Activated gamma-delta T cell treated with Interleukin-2 at 50 U/mL for 16 hours (primary cell): ENCODE data around the gene NSL1.

Source experiments
- DNase-seq: peaks from one replicate; pipeline ENCODE4 v3.0.0-alpha.2; 2020

The NSL1 gene

GRCh38 chr1:212700892-212701819 lies 90.4 kb downstream of the NSL1 start:
- DNase-seq: peak; percentile 10

DNA sequence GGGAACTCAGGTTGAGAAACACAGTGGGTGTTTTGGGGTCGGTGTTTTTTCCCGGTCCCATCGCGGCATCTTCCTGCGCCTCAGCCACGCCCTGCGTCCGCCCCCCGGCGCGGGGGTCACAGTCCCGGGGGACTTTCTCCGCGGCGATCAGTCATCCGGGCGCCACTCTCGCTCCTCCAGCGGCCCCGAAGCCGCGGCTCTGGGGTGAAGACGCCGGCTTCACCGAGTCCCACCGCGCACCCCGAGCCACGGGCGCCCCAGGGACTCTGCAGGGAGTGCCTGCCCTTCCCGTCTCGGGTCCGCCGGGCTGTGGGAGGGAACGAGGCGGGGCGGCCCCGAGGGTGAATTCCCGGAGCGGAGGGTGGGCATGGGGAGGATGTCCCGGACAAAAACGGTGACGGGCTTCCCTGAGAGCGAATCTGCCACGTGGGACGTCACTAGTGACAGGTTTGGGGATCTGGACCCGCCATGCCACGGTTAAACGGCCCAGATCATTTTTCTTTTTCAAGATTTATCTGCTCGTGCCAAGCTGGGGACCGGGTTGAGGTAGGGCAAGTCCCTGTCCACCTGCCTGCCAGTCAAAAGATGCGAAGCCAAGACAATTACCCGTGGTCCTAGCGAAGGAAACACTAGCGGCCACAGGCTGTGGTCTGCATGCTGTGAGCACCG lies 91.2 kb downstream of the NSL1 start:
- DNase-seq: peak; percentile 26

DNA sequence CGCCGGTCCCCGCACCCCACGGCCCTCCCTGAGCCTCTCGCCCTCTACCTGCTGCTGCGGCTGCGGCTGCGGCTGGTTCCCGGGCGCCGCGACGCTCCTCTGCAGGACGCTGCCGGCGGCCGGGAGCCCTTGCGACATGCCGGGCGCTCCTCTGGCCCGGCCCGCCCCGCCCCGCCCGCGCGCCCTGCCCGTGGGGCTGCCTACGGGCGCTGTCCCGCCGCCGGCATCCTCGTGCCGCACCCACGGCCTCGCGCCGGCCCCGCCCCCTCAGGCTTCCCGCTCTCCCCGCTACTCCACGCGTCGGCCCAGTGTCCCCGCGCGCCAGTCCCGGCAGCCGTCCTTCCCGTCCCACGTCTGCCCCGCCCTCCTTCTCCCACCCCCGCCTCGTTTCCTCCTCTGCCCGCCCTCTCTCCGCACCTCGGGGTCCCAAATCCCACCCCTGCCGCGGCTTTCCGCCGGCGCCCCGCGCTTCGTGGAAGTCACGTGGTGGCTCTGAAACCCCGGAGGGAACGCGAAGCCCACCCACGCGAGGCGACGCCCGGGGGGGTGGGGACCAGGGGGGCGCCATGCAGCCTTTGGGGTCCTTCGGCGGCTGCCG lies 91.9 kb downstream of the NSL1 start, which contains the start of gene BATF3:
TSS of gene BATF3 (minus strand) at position 216 of the 598 bp plus-strand sequence. CDS start at position 138, 78 bp downstream.
- peak; percentile 21 for DNase-seq

DNA sequence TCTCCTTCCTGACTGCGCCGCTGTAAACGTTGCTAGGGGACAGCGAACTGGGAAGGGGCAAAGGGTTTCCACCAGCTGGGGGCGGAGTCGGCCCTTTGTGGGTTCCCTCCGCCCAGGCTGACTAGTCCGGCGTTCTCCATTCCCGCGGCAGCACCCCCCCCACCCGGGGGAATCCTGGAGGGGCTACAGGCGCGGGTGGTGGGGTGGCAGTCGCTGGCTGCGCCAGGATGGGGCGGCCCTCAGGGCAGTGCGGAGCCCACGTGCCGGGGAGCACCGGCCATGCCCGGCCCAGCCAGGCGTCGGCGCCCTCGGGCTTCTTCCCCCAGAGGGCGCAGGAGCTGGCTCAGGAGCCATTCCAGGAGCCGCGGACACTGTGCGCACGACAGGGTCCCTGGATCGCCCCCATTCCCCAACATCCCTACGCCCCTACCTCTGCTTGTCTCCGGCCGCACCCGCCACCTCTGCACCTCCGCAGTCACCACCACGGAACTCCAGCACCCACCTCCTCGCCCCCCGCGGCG lies 92.4 kb downstream of the NSL1 start:
- DNase-seq: peak; percentile 22

GRCh38 chr1:212698467-212699103 lies 93.0 kb downstream of the NSL1 start:
- DNase-seq: no peak

DNA sequence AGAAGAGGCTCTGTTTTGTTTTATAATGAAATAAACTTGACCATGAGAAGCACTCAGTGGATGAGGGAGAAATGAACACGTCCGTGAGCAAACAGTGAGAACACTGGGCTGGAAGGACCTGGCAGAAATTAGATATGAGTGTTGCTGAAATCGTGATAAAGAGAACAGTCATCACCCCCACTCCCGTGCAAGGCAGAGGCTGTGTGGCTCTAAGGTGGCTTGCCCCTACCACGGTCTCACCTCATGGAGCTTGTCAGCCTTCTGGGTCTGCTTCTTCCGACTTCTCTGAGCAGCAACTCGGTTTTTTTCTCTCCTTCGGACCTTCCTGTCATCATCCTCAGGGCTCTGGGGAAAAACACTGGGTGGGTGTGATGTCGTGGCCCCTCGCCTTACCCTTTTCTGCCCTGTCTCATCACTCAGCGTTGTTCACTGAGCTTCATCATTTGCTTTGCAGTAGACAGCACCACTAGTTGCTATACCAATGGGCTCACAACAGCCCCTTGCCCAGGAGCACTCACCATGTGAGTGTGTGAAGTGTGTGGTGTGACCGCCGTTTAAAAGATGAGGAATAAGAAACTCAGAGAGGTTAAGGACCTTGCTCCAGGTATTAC lies 94.8 kb downstream of the NSL1 start:
- no peak for DNase-seq

- DNase-seq: no peak
Measured at GRCh38 chr1:212692774-212693644, 98.6 kb downstream of the NSL1 start.

DNA sequence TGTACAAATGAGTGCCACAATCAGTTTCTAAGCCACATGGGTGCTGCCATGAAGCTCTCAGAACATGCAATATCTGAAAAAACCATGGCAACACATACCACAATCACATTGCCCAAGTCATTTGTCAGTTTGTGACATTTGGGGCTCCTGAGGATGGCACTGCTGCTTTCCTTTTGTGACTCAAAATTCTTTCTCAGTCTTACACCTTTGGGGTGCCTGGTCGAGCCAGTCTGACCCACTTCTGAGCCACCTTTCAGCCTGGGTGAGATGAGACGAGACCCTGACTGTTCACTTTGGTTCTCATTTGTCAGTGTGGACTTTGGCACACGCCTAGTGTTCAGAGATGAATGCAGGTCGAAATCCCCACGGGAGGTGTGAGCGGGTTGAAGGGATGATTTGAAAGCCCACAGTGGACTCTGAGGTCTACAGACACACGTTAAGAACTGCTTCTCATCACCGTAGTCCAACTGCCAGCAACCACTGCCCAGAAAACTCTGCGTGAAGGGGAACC lies 100.0 kb downstream of the NSL1 start:
- DNase-seq: no peak

DNA sequence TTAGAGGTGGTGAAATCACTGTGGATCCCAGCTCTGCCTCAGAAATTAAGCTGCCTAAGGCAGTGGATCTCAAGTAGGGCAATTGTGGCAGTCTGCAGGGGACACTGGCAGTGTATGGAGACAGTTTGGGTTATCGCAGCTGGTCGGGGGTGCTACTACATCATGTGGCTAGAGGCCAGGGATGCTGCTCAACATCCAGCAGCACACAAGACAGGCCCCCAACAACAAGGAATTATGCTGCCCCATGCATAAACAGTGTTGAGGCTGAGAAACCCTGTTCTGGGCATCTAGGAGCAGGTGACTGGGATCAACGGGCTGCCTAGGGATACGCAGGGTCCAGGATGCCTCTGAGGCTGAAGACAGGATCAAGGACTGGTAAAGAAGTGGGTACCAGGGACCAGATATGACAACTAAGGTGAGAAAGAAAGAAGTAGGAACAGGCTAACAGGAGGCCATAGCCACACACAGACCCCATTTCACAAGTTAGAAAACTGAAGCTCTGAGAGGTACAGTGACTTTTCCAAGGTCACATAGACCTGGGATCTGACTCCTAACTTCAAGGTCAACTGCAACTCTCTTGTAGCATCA lies 100.7 kb downstream of the NSL1 start:
- DNase-seq: no peak

DNA sequence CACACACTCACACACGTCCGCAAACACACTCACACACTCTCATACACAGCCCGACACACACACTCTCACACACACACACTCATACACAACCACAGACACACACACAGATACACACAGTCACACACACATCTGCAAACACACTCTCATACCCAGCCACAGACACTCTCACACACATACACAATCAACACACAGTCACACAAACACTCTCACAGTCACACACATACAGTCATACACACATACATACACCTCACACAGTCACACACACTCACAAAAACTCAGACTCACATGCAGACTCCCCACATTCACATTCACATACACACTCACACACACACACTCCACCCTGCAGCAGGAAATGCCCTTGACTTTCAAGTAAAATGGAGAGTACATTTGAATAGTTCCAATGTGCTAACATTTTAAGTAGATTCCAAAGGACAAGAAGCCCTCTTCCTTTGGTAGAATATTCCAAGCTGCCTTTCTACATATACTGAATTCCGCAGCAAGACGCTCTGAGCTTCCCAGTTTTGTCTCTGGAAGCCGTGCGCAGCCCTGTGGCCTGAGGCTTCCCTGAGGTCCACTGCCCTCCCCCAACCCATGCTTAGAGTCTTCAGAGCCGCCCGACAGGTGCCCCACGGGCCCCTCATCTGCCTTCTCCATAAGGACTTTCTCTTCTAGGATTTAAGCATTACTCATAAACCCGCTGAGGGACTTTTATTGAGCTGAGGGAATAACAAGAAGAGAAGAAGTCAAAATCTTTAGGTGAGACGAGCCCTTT lies 101.6 kb downstream of the NSL1 start:
- DNase-seq: no peak

GRCh38 chr1:212689196-212689725 lies 102.3 kb downstream of the NSL1 start:
- DNase-seq: no peak

DNA sequence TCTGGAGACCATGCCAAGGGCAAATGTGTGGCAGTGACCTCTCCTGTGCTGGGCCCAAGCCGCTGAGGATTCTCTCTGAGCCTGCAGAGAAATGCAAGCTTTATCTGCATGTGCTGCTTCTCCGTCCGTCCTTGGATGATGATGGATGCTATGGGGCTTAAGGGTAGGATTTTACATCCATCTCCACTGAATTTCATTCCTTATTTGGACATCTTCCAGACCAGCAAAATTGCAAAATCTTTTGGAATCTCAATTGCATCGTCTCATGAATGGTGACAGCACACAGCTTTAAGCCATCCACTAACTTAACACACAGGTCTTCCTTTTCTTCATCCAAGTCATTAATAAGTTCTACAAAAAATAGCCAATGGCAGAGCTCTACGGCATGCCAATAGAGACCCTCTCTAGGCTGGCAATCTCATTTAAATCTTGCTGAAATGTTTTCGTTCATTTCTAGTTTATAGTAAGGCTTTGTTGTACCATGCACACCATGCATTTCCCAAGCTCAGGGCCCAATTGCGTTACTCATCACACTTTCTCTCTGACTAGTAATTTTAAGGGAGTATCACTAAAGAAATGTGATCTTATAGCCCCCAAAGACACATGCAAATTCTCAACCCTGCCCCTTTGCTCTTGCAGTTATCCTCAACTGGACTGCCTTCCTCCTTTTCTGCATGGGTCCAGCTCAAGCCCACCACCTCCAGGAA lies 103.1 kb downstream of the NSL1 start:
- no peak for DNase-seq

DNA sequence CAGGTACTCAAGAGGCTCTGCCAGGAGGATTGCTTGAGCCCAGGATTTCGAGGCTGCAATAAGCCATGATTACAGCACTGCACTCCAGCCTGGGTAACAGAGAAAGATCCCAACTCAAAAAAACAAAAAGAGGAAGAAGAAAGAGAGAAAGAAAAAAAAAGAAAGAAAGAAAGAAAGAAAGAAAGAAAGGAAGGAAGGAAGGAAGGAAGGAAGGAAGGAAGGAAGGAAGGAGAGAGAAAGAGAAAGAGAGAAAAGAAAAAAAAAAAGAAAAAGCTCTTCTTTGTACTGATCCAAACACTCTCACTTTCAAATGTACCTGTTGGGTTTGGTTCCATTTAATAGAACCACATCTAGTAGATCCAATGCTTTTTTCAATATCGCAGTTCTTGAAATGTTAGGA lies 103.8 kb downstream of the NSL1 start:
- DNase-seq: no peak

GRCh38 chr1:212686591-212686990 lies 105.0 kb downstream of the NSL1 start:
- no peak for DNase-seq

DNA sequence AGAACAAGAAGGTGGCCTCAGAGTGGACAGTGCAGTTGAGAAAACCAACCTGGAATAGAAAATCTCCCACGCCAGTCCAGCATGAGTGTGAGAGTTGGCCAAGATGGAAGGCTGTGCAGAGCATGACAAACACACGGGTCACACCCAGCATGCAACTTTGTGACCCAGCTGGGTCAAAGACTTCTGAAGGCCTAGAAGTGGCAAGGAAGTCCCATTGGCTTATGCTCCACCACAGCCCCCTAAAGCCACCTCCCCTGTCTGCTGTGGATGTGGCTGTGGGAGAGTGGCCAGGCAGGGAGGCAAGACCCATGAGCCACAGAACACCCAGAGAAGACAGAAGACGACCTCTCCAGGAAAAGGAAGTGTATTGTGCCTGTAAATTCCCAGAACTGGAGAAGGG lies 105.5 kb downstream of the NSL1 start:
- no peak for DNase-seq

DNA sequence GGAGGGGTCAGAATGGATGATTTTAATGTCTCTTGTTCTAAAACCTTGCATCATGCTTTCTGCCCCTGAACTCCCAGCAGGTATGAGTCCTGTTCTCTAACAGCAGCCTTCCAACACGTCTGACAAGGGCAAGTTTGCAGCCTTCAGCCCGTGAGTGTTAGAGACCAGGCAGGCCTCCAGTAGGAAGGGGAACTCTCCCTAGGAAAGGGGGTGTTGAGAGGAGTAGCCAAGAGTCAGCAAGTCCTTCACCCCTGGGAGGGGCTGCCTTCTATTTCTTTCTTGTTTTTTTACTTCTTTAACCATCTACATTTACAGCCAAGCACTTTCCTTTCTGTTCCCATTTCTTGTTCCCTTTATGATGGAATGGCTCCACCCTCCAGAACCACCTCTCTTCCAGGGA lies 106.1 kb downstream of the NSL1 start:
- no peak for DNase-seq

DNA sequence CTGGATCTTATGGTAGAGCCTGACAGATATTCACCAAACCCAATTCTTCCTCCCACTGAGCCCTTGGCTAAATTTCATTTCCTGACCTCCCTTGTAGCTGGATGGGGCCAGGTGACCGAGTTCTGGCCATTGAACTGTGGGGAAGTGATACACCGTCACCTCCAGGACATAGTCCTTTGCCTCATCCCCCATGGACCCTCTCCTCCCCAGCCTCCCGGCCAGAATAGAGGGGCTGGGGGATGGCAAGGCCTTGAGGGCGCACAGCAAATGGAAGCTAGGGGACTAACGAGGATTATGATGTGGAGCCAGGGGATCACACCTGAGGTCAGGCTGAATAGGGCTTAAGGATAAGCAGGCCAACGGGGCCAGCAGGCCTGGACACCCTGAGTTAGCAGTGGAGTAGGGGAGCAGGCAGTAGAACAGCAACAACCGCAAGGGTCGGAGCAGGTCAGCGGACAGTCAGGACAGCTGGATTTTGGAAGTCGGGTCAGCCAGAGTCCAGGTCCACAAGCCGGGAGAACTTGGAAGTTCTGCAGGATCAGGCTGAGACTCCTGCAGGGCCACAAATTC lies 107.0 kb downstream of the NSL1 start:
- no peak for DNase-seq

DNA sequence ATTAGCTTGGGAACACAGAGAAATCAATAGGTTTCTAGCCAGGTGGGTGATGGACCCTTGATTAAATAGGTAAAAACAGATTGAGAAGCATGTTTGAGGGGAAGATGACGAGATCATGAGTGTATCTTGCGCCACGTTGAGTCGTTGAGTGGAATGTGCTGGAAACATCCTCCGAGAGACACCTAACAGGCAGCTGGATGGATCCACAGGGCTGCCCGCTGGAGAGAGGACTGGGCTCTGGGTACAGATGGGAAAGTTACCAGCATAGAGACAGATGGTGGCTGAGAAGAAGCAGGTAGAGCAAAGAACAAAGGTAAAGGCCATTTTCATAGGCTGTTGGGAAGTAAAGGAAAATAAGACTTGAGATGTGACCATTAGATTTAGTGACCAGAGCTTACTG lies 107.5 kb downstream of the NSL1 start:
- DNase-seq: no peak

DNA sequence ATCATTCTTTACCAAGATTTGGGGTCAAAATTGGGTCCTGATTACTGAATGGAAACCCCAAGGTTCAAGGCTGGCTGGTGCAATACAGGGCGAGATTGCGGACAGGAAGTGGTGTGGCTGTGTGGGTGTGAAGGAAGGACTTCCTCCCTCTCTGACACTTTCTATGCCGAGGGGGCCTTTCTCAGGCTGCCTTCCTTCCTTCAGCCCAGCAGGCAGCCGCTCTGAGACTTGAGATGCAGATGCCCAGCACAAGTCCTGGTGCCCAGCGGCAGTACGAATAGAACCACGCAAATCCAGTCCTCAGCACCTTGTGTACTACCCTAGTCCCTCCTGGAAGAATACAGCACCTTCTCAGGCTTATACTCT lies 108.2 kb downstream of the NSL1 start:
- peak; percentile 33 for DNase-seq
